ENCODE data around the gene RNF4.

DNA sequence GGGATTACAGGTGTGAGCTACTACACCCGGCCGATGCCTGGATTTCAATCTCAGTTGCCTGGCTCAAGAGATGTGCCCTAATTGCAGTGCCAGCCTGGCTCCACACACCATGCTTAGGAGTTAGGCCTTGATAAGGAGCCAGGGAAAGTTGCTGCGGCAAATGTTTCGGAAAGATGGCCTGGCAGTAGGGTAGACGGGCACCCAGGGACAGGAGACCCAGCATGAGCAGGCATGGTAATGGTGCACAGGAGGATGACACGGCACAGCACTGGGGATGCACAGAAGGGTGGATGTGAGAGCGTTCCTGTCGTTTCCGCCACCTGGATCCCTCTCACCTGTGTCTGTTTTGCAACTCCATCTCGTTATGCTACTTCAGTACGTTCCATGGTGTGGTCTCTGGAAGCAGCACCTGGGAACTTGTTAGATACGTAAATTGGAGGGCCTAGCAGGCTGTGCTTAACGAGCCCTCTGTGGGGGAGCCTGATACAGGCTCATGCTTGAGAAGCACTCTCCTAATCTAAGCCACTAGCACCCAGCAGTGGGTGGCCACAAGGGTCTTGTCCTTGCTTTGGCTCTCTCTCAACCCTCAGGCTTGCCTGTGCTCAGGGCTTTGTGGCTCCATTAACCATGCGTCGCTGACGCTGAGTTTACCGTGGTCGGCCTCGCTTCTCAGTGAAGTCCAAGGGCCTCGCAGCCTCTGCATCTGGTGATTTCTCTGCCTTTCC lies 20.3 kb downstream of the RNF4 start:
- TF ChIP-seq EZH2 (IDR thresholded peaks at IDR 0.05; ENCODE audit: borderline replicate concordance, low read length): no peak
- TF ChIP-seq, protein P1, sequence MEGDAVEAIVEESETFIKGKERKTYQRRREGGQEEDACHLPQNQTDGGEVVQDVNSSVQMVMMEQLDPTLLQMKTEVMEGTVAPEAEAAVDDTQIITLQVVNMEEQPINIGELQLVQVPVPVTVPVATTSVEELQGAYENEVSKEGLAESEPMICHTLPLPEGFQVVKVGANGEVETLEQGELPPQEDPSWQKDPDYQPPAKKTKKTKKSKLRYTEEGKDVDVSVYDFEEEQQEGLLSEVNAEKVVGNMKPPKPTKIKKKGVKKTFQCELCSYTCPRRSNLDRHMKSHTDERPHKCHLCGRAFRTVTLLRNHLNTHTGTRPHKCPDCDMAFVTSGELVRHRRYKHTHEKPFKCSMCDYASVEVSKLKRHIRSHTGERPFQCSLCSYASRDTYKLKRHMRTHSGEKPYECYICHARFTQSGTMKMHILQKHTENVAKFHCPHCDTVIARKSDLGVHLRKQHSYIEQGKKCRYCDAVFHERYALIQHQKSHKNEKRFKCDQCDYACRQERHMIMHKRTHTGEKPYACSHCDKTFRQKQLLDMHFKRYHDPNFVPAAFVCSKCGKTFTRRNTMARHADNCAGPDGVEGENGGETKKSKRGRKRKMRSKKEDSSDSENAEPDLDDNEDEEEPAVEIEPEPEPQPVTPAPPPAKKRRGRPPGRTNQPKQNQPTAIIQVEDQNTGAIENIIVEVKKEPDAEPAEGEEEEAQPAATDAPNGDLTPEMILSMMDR (IDR thresholded peaks at IDR 0.05; ENCODE audit: low read length): no peak
